Hypothalamus (tissue), 51 donors: ENCODE measurements around the gene TBC1D5.
"Not testable (repeated sequence)": the region's sequence is repeated elsewhere in the genome, so short reads cannot be mapped to it uniquely, and the experiment has no call there.

Experiments
- DNase-seq, 51 donors: peaks; one replicate each; lab custom pipeline; 2025; lab: John Stamatoyannopoulos, UW

Gene TBC1D5

DNA sequence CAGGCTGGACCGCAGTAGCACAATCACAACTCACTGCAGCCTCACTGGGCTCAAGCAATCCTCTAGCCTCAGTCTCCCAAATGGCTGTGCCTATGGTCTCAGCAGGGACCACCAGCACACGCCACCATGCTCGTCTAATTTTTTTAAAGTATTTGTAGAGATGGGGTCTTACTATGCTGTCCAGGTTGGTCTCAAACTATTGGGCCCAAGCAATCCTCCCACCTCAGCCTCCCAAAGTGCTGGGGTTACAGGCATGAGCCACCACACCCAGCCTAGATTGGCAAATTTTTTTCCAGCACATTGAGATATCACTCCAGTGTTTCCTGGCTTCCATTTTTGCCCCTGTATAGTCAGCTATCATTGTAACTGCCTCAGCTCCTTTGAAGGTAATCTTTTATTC, 18.3 kb downstream of the TBC1D5 start:
- no peak for DNase-seq

DNA sequence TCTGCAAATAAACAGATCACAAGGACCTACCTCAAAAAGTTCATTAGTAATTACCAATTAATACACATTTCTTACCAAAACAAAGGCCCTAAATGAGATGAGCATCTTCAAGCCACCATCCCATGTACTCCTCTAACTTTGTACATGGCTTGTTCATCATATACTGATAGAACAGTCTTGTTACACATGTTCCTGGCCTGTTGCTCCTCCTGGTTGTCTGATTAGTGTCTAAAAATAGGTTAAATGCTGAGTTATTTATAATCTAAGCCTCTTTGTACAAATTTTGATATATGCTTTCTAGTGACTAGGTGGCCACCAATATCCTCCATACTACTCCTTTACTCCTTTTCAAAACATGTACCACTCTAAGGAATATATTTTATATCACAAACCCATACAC, 25.0 kb downstream of the TBC1D5 start:
- DNase-seq = no peak

DNA sequence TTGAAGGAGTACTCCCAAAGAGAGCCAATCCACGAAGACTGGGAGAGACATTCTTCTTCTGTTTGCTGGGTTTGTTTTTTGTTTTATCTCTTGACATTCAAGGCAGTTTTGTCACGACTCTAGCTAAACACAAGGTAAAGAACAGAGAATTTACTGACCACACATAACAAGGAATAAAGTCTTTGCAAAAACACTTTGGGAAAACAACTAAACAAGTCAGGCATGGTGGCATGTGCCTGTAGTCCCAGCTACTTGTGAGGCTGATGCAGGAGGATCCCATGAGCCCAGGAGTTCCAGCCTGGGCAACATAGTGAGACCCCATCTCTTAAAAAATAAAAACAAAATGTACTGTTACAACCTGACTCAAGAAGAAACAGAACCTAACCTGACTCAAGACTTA, 28.0 kb downstream of the TBC1D5 start:
- DNase-seq = no peak

DNA sequence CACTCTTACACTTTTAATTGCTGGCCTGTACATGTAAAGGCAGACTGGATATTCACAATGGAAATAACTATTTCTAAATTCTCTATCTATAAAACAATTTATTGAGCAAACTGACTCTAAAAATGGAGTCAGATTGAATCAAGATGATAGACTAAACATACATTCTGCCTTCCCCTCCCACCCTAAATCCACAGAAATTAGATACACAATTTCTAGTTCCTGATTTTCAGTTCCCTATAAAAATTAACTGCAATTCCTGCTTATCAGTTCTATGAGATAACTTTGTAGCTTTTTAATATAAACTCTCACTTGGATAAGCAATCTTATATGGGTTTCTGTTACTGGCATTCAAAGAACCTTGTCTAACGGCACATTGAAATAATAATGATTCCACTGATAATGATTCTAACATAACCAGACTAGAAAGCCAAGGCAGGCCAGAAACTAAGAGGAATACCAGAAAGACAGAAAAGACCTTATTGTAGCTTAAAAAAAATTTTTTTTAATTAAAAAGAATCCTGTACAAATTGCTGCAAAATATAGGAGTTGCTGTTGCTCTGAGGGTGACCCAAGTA, 33.1 kb downstream of the TBC1D5 start:
- no peak for DNase-seq

DNA sequence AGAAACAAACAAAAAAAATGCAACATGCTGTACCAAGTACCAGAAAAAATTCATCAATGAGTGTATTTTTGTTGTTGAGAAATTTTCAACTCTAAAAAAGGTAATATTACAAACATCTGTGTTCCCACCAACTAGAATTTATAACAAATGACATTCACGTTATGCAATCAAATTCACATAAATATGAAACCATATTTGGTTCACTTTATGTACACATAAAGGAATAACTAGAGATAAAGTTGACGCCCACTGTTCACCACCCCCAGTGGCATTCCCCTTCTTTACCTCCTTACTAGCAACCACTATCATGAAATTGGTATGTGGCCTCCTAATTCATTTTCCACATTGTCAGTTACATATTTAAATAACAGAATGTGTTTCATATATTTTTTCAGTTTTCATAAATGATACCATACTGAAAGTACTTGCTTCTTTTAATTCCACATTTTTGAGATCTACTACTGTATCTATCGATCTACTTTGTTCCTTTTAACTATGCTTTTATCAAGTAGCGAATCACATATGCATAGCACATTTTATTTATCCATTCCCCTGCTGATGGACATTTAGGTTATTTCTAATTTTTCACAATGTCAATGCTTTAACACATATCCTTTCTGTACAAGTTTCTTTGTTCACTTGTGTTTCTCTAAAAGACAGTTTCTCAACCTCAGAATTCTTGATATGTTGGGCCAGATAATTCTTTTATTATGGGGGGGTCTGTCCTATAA, 34.5 kb downstream of the TBC1D5 start:
- no peak for DNase-seq

DNA sequence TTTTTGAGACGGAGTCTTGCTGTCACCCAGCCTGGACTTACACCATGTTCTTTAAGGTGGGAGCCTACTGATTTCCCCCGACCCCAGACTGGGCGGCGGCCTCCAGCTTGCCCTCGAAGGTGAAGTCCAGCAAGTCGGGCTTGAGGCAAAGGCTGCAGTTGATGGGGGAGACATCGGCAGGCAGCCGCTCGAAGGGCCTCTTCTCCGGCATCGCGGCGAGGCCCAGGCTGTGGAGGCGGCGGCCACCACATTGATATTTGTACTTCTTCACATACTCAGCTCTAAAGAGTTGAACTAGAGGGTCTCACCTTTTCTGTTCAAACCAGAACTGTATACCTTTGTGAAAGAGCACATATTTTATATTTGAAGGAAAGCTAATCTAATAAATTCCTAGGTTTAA, 36.4 kb downstream of the TBC1D5 start:
- not testable (repeated sequence) for DNase-seq

DNA sequence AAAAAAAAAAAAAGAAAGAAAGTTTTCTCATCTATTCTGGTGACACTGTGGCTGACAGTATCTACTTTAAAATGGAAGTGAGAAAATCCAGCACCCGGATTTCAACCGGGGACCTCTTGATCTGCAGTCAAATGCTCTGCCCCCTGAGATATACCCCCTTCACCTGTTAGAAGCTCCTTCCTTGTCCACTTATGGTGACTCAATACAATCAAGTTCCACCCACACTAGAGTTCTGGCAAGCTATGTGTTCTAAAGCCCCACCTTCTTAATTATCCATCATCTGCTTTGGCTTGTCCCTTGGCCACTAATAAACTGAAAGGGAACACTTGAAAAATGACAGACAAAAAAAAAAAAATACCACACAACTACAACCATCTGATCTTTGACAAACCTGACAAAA, 42.6 kb downstream of the TBC1D5 start:
- DNase-seq = not testable (repeated sequence)

DNA sequence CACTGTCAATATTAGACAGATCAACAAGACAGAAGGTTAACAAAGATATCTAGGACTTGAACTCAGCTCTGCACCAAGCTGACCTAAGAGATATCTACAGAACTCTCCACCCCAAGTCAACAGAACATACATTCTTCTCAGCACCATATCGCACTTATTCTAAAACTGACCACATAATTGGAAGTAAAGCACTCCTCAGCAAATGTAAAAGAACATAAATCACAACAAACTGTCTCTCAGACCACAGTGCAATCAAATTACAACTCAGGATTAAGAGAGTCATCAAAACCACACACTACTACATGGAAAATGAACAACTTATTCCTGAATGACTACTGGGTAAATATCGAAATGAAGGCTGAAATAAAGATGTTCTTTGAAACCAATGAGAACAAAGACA, 46.8 kb downstream of the TBC1D5 start:
- DNase-seq = not testable (repeated sequence)

DNA sequence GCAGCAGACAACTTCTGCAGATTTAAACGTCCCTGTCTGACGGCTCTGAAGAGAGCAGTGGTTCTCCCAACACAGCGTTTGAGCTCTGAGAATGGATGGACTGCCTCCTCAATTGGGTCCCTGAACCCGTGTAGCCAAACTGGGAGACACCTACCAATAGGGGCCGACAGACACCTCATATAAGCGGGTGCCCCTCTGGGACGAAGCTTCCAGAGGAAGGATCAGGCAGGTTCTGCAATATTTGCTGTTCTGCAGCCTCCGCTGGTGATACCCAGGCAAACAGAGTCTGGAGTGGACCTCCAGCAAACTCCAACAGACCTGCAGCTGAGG, 48.8 kb downstream of the TBC1D5 start:
- DNase-seq = not testable (repeated sequence)

DNA sequence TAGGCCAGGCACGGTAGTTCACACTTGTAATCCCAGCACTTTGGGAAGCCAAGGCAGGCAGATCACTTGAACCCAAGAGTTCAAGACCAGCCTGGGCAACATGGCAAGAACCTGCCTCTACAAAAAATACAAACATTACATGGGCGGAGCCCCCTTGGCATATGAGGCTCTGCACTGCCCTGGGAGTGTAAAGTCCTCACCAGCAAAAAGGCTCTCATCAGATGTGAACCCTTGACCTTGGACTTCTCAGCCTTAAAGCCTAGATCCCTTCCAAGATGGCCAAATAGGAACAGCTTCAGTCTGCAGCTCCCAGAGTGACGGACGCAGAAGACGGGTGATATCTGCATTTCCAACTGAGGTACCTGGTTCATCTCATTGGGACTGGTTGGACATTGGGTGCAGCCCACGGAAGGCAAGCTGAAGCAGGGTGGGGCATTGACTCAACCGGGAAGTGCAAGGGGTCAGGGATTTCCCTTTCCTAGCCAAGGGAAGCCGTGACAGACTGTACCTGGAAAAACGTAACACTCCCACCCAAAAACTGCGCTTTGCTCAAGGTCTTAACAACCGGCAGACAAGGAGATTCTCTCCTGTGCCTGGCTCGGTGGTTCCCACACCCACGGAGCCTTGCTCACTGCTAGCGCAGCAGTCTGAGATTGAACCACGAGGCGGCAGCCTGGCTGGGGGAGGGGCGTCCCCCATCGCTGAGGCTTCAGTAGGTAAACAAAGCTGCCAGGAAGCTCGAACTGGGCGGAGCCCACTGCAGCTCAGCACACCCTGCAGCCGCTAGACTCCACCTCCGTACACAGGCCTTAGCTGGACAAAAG, 49.4 kb downstream of the TBC1D5 start:
- not testable (repeated sequence) for DNase-seq

DNA sequence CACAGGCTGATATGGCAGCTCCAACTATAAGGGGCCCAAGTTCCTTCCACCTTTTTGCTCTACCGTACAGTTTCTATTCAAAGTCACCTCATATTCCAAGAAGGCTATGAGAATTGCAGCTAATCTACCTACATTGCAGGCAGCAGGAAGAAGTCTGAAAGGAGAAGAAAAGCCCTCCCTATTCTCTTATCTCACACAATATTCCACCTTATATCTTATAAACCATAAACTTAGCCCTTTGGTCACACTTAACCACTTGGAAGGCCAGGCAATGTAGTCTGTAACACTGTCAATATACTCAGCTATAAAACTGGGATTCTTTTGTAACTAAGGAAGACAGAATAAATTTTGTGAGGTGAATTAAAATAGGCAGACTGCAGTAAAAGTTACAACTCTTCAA, 54.9 kb downstream of the TBC1D5 start:
- no peak for DNase-seq

DNA sequence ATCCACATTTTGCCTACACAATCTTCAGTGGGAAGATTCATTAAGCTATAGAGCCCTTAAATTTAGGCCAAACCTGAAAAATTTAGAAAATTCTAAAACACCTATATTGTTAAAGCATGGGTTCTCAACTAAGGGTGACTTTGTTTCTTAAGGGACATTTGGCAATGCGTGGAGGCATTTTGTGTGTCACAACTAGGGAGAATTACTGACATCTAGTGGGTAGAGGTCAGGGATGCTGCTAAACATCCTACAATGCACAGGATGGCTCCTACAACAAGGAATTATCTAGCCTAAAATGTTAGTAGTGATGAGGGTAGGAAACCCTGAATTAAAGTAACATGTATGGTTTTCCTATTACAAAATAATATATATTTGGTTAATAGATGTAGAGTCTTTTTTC, 55.8 kb downstream of the TBC1D5 start:
- DNase-seq = peak in 6 of 51 donors; percentile 5 to 26 (median 12)

DNA sequence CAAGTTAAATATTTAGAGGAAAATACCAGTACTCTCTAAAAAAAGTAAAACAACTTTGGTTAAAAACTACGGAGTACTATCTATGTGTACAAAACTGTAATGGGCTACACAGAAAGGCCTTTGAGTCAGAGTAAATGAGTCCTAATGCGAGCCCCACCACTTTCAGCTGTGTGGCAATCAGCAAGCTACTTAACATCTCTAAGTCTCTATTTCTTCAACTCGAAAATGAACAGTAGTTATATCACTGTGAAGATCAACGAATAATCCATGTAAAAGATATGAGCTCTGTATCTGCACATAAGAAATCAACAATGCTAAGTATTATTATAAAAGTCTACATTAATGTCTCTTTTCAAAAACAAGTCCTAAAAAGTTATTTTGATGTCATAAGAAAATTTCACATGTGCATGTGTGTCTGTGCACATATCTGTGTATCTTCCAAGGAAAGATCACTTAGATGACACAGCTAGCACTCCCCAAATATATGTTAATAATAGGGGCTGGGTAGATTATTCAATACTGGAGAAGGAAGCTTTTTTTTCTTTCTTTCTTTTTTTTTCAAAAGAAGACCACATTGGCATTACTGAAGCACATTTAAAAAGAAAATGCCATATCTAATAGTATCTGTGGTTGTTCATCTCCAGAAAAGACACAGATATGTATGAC, 58.8 kb downstream of the TBC1D5 start:
- DNase-seq = no peak

DNA sequence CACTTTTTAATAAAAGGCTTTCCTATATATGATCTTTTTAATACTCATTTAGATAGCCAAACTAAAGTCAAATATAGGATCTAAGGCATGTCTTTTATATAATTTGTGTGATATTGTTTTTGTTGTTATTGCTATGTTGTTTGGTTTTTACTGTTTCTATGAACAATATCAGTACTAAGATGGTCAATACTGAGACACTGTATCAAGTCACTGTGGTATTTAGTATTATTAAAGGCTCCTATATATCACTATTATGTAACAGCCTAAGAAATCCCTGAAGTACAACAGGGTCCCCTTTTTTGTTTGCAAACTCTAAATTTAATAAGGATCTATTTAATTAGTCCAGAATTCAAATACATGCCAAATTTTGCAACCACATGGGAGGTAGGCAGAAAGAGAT, 61.9 kb downstream of the TBC1D5 start:
- no peak for DNase-seq

DNA sequence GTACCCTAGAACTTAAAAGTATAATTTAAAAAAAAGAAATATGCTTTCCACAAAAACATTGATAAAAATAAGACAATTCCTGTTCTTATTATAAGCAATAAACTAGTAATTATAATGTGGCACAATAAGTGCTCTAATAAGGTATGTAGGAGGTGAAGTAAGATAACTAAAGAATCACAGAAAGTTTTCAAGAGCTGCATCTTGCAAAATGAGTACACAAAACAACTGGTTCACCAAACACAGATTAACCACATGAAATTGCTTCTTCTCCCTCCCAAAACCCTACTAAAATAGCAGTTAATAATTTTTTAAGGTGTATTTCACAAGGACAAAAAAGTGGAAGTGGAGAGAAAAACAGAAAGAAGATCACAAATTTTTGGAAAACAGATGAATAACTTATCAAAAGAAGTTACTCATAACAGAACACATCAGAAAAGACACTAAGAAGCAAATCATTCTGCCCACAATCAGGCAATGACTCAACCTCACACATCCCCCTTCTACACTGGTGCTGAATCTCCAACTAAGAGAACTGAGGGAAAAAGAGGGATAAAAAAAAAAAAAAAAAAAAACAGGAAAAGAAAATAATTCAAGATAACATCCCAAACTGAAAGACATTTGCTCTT, 64.2 kb downstream of the TBC1D5 start:
- DNase-seq = no peak

DNA sequence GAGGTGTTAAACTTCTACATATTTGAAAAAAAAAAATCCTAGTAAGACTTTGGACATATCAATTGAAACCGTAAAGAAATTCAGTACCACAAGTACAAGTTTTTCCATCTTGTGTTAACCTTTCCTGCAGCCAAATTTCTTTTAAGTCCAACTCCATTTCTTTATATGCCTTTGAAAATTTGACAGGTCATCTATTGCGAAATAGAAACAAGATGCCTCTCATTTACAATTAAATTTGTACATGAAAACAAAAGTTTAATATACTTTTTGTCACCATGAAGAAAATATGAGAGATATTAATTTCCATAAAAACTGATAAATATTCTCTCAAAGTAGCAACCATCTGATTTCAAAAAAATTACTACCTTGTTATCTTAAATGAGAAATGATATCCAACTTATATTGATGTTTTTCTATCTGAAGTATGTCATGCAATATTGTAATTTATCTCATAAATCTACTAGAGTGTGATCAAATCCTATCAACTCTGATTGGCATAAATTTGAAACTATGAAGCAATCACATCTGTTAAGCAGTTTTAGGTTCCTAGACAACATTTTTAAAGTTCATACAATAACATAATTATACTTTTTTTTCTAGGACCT, 68.2 kb downstream of the TBC1D5 start:
- no peak for DNase-seq

DNA sequence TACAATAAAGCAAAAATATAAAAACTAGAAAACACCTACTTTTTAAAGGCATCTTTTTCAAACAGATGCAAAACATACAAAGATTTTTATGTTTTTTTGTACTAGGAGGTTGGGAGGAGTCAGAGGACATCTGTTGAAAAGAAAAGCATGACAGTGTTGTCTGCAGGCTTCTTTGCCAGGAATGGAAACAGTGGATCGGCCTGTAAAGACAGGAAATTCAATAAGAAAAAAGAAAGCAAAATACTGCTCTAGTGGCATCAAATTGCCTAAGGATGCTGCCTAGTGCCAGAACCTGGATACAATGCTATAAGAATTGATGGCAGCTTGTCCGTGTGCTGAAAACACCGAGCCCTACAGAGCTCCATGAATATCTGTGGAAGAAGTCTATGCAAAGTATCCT, 69.9 kb downstream of the TBC1D5 start:
- DNase-seq = peak in 3 of 51 donors; percentile 2 to 22 (median 22)

DNA sequence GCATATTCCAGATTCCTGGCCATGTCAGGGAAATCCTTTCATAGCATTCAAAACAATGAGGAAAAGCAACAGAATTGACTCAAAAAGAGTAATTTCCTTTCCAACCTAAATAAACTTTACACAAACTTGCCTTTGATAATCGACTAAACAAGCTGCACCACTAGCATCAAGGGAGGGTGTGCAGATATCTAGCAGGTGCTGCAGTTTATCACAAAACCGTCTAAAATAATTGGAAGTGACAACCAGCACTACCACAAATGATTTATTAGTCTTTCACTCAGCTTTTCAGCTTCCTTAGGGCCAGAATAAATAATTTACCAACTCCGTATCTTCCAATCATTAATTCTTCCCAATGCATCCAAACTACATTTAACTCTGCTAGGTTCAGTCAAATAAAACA, 71.7 kb downstream of the TBC1D5 start:
- DNase-seq = no peak

DNA sequence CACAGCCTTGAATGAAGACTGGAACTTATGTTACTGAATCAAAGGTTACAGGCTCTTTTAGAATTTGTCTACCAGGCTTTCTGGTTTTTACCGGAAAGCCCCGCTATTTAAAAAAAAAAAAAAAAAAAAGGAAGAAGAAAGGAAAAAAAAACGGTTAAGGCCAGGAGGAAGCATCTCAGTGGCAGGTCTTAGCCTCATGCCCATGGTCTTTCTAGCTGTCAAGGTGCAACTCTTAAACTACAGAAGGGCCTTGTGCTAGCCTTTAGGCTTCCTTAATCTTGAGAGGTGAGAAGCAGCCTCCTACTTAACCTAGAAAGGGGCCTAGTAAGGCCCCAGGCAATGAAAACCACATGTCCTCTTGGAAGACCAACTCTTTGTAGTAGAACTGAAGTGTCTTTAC, 77.5 kb downstream of the TBC1D5 start:
- DNase-seq = no peak

DNA sequence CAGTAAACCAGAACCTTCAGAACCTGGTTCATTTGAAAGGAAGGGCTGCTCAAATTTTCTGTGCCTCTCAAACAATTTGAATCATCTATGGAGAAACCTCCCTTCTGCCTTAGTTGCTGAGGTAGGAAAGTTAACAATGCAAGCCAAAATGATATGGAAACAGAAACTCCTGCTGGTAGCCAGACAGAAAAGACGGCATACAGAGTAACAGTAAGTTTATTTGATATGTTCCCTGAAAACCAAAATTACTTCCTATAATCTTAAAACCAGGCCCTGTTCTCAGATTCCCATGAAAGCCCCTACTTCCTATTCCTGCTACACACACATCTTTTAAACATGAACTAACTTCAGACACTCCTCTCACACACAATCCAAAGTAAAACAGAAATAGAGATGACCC, 86.2 kb downstream of the TBC1D5 start:
- DNase-seq = no peak

DNA sequence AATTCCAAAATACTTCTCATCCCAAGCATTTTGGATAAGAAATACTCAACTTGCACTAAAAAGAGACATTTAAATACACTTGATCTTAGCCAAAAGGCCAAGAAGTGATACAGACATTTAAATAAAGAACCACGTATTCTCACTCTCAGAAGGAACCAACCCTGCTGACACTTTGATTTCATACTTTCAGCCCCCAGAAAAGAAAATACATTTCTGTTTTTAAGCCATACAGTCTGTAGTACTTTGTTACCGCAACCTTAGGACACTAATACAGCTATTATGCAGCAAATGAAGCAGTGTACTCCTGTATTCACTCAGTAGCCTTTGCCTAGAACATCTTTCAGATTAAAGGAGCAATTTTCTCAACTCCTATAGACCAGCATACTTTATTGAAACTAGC, 86.7 kb downstream of the TBC1D5 start:
- no peak for DNase-seq
